ENCODE results near the gene OCA2.

OCA2 gene

GRCh38 chr15:27989427-27989826, 109.7 kb downstream of the OCA2 start:
- ChIA-PET POLR2A (ENCODE audit: low non-redundant PET) (no interaction called here), CTCF (interaction anchor here (0.5 kb wide), 1 partner anchor 310 kb away, joined by 3 read pairs; no protein-coding TSS in a partner anchor)
- no peak for DNase-seq (ENCODE audit: low spot score)
- TF ChIP-seq CTCF (conservative IDR thresholded peaks at IDR 0.05; ENCODE audit: low read depth): no peak
- H3K27ac ChIP-seq: no peak overlapping the region

- DNase-seq (ENCODE audit: low spot score): no peak
- H3K27ac ChIP-seq: no peak overlapping the region
- no peak for TF ChIP-seq CTCF (conservative IDR thresholded peaks at IDR 0.05; ENCODE audit: low read depth)
- POLR2A ChIA-PET (ENCODE audit: low non-redundant PET): no interaction called here
- CTCF ChIA-PET: interaction anchor here (0.5 to 0.6 kb wide), 2 partner anchors 57 to 68 kb away, joined by 3 to 4 read pairs; no protein-coding TSS in a partner anchor
Measured at GRCh38 chr15:27985099-27985498, 114.0 kb downstream of the OCA2 start.

GRCh38 chr15:27983496-27983895, 115.6 kb downstream of the OCA2 start:
- no peak overlapping the region for H3K27ac ChIP-seq
- ChIA-PET POLR2A (ENCODE audit: low non-redundant PET) (no interaction called here), CTCF (no interaction called here)
- DNase-seq (ENCODE audit: low spot score): no peak
- TF ChIP-seq CTCF (conservative IDR thresholded peaks at IDR 0.05; ENCODE audit: low read depth): no peak

GRCh38 chr15:27977696-27978095, 121.4 kb downstream of the OCA2 start:
- no peak for DNase-seq (ENCODE audit: low spot score)
- ChIA-PET POLR2A (ENCODE audit: low non-redundant PET) (no interaction called here), CTCF (no interaction called here)
- H3K27ac ChIP-seq: no peak overlapping the region
- TF ChIP-seq CTCF (conservative IDR thresholded peaks at IDR 0.05; ENCODE audit: low read depth): no peak

- DNase-seq (ENCODE audit: low spot score): no peak
- no peak overlapping the region for H3K27ac ChIP-seq
- TF ChIP-seq CTCF (conservative IDR thresholded peaks at IDR 0.05; ENCODE audit: low read depth): no peak
- ChIA-PET POLR2A (ENCODE audit: low non-redundant PET) (no interaction called here), CTCF (no interaction called here)
Measured at GRCh38 chr15:27973886-27974285, 125.2 kb downstream of the OCA2 start.

GRCh38 chr15:27970661-27971392, 128.3 kb downstream of the OCA2 start:
- ChIA-PET CTCF (interaction anchor here (0.5 kb wide), 1 partner anchor 17 kb away, joined by 3 read pairs; no protein-coding TSS in a partner anchor), POLR2A (ENCODE audit: low non-redundant PET) (no interaction called here)
- no peak for TF ChIP-seq CTCF (conservative IDR thresholded peaks at IDR 0.05; ENCODE audit: low read depth)
- H3K27ac ChIP-seq: no peak overlapping the region
- DNase-seq (ENCODE audit: low spot score): no peak

All from RWPE1 (cell line).